K562 (cell line): Measurements from ENCODE around the gene ARHGEF40. TPM values are rescaled to one million over a fixed set of nuclear protein-coding genes. Genes with fewer than 3 reads are reported as not detected.

Experiments used
- ATAC-seq: fragments of 200-7000 bp; cut with Tn5 transposase; 3 replicates; pipeline ENCODE4 v1.9.1; 2020; ENCODE audit warnings: moderate library complexity
- BruUV-seq: library from RNA; stranded (reverse); fragments of 400-500 nt; replicated peaks from 2 replicates; lab custom pipeline; 2021; lab: Mats Ljungman, UMichigan
- CTCF ChIA-PET: fragments of 300-600 bp; formaldehyde crosslinking; extraction: SDS; loops from one replicate; lab custom pipeline; 2021; ENCODE audit warnings: low intra/inter-chr PET ratio; lab: Yijun Ruan, JAX
- POLR2A ChIA-PET: fragments of 300-600, 350-650 bp; sonication (Branson Sonifier 250); formaldehyde crosslinking; extraction: SDS; loops from one replicate; lab custom pipeline; 2021; ENCODE audit warnings: antibody characterized with exemption, inconsistent platforms; lab: Yijun Ruan, JAX
- DNase-seq, 4 experiments: peaks; one replicate each; pipeline versions ENCODE4 v3.0.0 to v3.0.0-alpha.2; 2011 to 2018; ENCODE audit warnings: low spot score in 3 of 4, mixed read lengths in 3 of 4; ENCODE audit errors: extremely low read depth in 1 of 4
- FAIRE-seq: peaks from 2 replicates; lab custom pipeline; 2011; peaks lifted over from hg19 to GRCh38; lab: Jason Lieb, UNC
- H2AFZ ChIP-seq: 2 replicates; pipeline ENCODE4 v1.6.0; 2011; ENCODE audit warnings: low read depth, low read length, control low read depth, inconsistent platforms
- H3K27ac ChIP-seq: fragments of 200-600 bp; 3 replicates; pipeline ENCODE4 v1.8.0; 2011; ENCODE audit warnings: low read depth, mild to moderate bottlenecking, control low read depth, inconsistent platforms, low read length, moderate library complexity, mixed read lengths; ENCODE audit errors: extremely low read depth
- H3K27me3 ChIP-seq, 2 experiments: fragments of 300-600 bp in 1 of 2; 2 replicates in 1 of 2; 3 replicates in 1 of 2; pipeline versions ENCODE4 v1.6.0 to v1.8.0; 2011; ENCODE audit warnings: inconsistent platforms in 2 of 2, low read length in 2 of 2, mild to moderate bottlenecking in 1 of 2, mixed read lengths in 1 of 2, moderate library complexity in 1 of 2; ENCODE audit not compliant: control insufficient read depth in 2 of 2, insufficient read depth in 2 of 2
- H3K36me3 ChIP-seq: fragments of 300-600 bp; 3 replicates; pipeline ENCODE4 v1.8.0; 2011; ENCODE audit warnings: mild to moderate bottlenecking, low read length, inconsistent platforms; ENCODE audit not compliant: control insufficient read depth, insufficient read depth
- H3K4me1 ChIP-seq, 2 experiments: fragments of 200-600 bp in 1 of 2; replicated peaks in 1 of 2; 2 replicates in 1 of 2; 3 replicates in 1 of 2; pipeline versions ENCODE4 v1.5.1 to v1.8.0; 2011; ENCODE audit warnings: inconsistent platforms in 2 of 2, low read length in 2 of 2, mild to moderate bottlenecking in 1 of 2, mixed read lengths in 1 of 2, moderate library complexity in 1 of 2; ENCODE audit not compliant: control insufficient read depth in 2 of 2, insufficient read depth in 2 of 2
- H3K4me2 ChIP-seq: 2 replicates; pipeline ENCODE4 v1.6.1; 2011; ENCODE audit warnings: low read length, control low read depth, inconsistent platforms, mixed read lengths; ENCODE audit not compliant: insufficient read depth
- H3K4me3 ChIP-seq: fragments of 200-600 bp; sonication (generic), shearing (Covaris generic); 2 replicates; pipeline ENCODE4 v1.5.1; 2016; ENCODE audit warnings: control low read depth, inconsistent platforms
- H3K79me2 ChIP-seq: fragments of 200-600 bp; 3 replicates; pipeline ENCODE4 v1.8.0; 2011; ENCODE audit warnings: low read length, inconsistent platforms; ENCODE audit not compliant: control insufficient read depth, insufficient read depth
- H3K9ac ChIP-seq, 2 experiments: 2 replicates each; pipeline versions ENCODE4 v1.6.0 to v1.6.1; 2011; ENCODE audit warnings: low read depth in 2 of 2, low read length in 2 of 2, control low read depth in 1 of 2, inconsistent platforms in 1 of 2, mild to moderate bottlenecking in 1 of 2, mixed read lengths in 1 of 2; ENCODE audit not compliant: insufficient read depth in 1 of 2
- H3K9me1 ChIP-seq: one replicate; pipeline ENCODE4 v1.6.0; 2011; ENCODE audit warnings: inconsistent platforms, mild to moderate bottlenecking, low read length, moderate library complexity; ENCODE audit not compliant: control insufficient read depth, insufficient read depth
- H3K9me3 ChIP-seq: replicated peaks from 2 replicates; pipeline ENCODE4 v1.5.1; 2011; ENCODE audit warnings: low read depth, low read length, inconsistent platforms; ENCODE audit not compliant: control insufficient read depth, insufficient read depth
- H4K20me1 ChIP-seq: replicated peaks from 2 replicates; pipeline ENCODE4 v1.6.1; 2011; ENCODE audit warnings: low read length, inconsistent platforms, mixed read lengths; ENCODE audit not compliant: control insufficient read depth, insufficient read depth
- ATF7 ChIP-seq: fragments of 450-650 bp; IDR thresholded peaks from 2 replicates; pipeline ENCODE4 v1.7.1; 2014; ENCODE audit warnings: mild to moderate bottlenecking, moderate library complexity
- BRD4 ChIP-seq: fragments of 200-600 bp; sonication (generic); IDR thresholded peaks from 2 replicates; pipeline ENCODE4 v1.6.1; 2017; ENCODE audit warnings: inconsistent platforms
- ETV5 ChIP-seq: sonication (generic); formaldehyde crosslinking; IDR thresholded peaks from 2 replicates; pipeline ENCODE4 v1.4.0; 2020; ENCODE audit warnings: low read depth, mild to moderate bottlenecking, missing genetic modification reagents
- PATZ1 ChIP-seq: fragments of 250-450 bp; sonication (Bioruptor Pico); IDR thresholded peaks from 2 replicates; pipeline ENCODE4 v1.5.0; 2020; ENCODE audit warnings: mild to moderate bottlenecking, borderline replicate concordance
- RERE ChIP-seq: sonication (generic); formaldehyde crosslinking; IDR thresholded peaks from 2 replicates; pipeline ENCODE4 v1.8.0; 2023; ENCODE audit warnings: missing genetic modification reagents, mild to moderate bottlenecking, borderline replicate concordance
- YY1 ChIP-seq, 3 experiments: IDR thresholded peaks; 2 replicates each; pipeline ENCODE4 v1.6.1; 2011; ENCODE audit warnings: low read length in 2 of 3, mild to moderate bottlenecking in 2 of 3, moderate library complexity in 2 of 3, borderline replicate concordance in 1 of 3, control low read depth in 1 of 3, low read depth in 1 of 3; ENCODE audit not compliant: insufficient read depth in 3 of 3, insufficient replicate concordance in 2 of 3, control insufficient read depth in 1 of 3, insufficient read length in 1 of 3; ENCODE audit errors: extremely low read depth in 1 of 3
- ZEB2 ChIP-seq: fragments of 450-650 bp; IDR thresholded peaks from 2 replicates; pipeline ENCODE4 v1.6.1; 2016
- ZNF408 ChIP-seq: fragments of 250-450 bp; sonication (Bioruptor Pico); IDR thresholded peaks from 2 replicates; pipeline ENCODE4 v1.4.0; 2020; ENCODE audit warnings: low read depth, mild to moderate bottlenecking, moderate library complexity
- ZNF41 ChIP-seq: fragments of 250-450 bp; sonication (Bioruptor Pico); conservative IDR thresholded peaks from 2 replicates; pipeline ENCODE4 v1.4.0; 2020; ENCODE audit warnings: mild to moderate bottlenecking
- ZNF589 ChIP-seq: fragments of 200-800 bp; sonication (Bioruptor generic); IDR thresholded peaks from 2 replicates; pipeline ENCODE4 v1.6.1; 2016; ENCODE audit warnings: low read depth, missing genetic modification characterization, missing compliant biosample characterization
- ZSCAN32 ChIP-seq: fragments of 450-650 bp; formaldehyde crosslinking; IDR thresholded peaks from 2 replicates; pipeline ENCODE4 v1.4.0; 2020; ENCODE audit warnings: mild to moderate bottlenecking, moderate library complexity
- WGBS: fragments of 100-300 bp; shearing (Covaris generic); methylation state at CpG from one replicate; pipeline ENCODE4 v1.1.6; 2016; ENCODE audit warnings: low coverage, mixed read lengths; ENCODE audit not compliant: insufficient coverage; ENCODE audit errors: missing lambda C conversion rate; 5-methylcytosine and 5-hydroxymethylcytosine counted together
- in situ Hi-C: fragments of 300-500 bp; cut with MboI; formaldehyde crosslinking; loops from 4 replicates; pipeline ENCODE4 v1.15.0; 2018; ENCODE audit warnings: inconsistent platforms, mixed read lengths
- intact Hi-C: fragments of 100-400 bp; cut with micrococcal nuclease; formaldehyde crosslinking; loops from 2 replicates; pipeline ENCODE4 v1.14.2; 2022
- polyA plus RNA-seq, 8 experiments: library from polyadenylated mRNA; depleted of rRNA in 4 of 8; stranded (reverse) in 5 of 8; unstranded in 3 of 8; fragments of >200 nt; fragmentation: Nextera tagmentation in 2 of 8; fragmentation: Illumina TruSeq in 1 of 8; extraction: Ambion mirVana in 2 of 8; extraction: Trizol in 1 of 8; gene quantifications; 2 replicates each; pipeline versions ENCODE4 v1.2.1 to v1.2.3, GENCODE V29; 2011 to 2014; ENCODE audit warnings: inconsistent platforms in 1 of 8, missing spikeins in 1 of 8
- total RNA-seq, 7 experiments: library from RNA; depleted of rRNA in 6 of 7; stranded (reverse); fragments of >200 nt in 6 of 7; fragmentation: Illumina TruSeq in 2 of 7; extraction: Trizol in 2 of 7; gene quantifications; 2 replicates each; pipeline versions ENCODE4 v1.2.1 to v1.2.3, GENCODE V29; 2011 to 2021; ENCODE audit warnings: low replicate concordance in 1 of 7
- TF ChIP-seq, protein P1 (sequence below): fragments of 200-400 bp; formaldehyde crosslinking; IDR thresholded peaks from 2 replicates; pipeline ENCODE4 v1.6.1; 2017; ENCODE audit warnings: mild to moderate bottlenecking, low read depth, low read length, moderate library complexity

Gene ARHGEF40
- total and polyA plus RNA-seq, 9 of the 15 experiments (the other 6 are each of a cell fraction or from before 2014, with no cell fraction given), result 0.42 to 6.3 (median 3.8) TPM

GRCh38 chr14:21088687-21089086, 18.6 kb downstream of the ARHGEF40 start:
- H3K4me1 ChIP-seq, result peaks cover 0 to 32% of the 10 kb centered on the region in 2 experiments; a peak in 2 of 5 replicates
- no peaks in the 10 kb centered on the region for H3K27me3 ChIP-seq
- no peak overlapping the region for H3K4me2 ChIP-seq
- no TSS peak for BruUV-seq
- ATAC-seq (no peak), DNase-seq (no peak)
- H3K36me3 ChIP-seq, result peaks cover 5% of the 10 kb centered on the region; the same call in 1 of the 3 replicates
- H3K9me1 ChIP-seq, result no peaks in the 10 kb centered on the region
- CTCF ChIA-PET, result interaction anchor here (0.7 kb wide), 1 partner anchor 480 kb away, joined by 3 read pairs; no protein-coding TSS in a partner anchor
- no peaks in the 10 kb centered on the region for H4K20me1 ChIP-seq
- in situ Hi-C loops, result no loop called here
- no peak for TF ChIP-seq ATF7
- TF ChIP-seq PATZ1 (CRISPR knock-in tag), result no peak
- TF ChIP-seq BRD4, result no peak
- TF ChIP-seq YY1 (IDR thresholded peaks at IDR 0.05; ENCODE audit: borderline replicate concordance in 1 of 3, control insufficient read depth in 1 of 3, extremely low read depth in 1 of 3, insufficient read depth in 3 of 3, insufficient read length in 1 of 3, insufficient replicate concordance in 2 of 3, low read depth in 1 of 3, low read length in 2 of 3), result no peak
- TF ChIP-seq, protein P1, sequence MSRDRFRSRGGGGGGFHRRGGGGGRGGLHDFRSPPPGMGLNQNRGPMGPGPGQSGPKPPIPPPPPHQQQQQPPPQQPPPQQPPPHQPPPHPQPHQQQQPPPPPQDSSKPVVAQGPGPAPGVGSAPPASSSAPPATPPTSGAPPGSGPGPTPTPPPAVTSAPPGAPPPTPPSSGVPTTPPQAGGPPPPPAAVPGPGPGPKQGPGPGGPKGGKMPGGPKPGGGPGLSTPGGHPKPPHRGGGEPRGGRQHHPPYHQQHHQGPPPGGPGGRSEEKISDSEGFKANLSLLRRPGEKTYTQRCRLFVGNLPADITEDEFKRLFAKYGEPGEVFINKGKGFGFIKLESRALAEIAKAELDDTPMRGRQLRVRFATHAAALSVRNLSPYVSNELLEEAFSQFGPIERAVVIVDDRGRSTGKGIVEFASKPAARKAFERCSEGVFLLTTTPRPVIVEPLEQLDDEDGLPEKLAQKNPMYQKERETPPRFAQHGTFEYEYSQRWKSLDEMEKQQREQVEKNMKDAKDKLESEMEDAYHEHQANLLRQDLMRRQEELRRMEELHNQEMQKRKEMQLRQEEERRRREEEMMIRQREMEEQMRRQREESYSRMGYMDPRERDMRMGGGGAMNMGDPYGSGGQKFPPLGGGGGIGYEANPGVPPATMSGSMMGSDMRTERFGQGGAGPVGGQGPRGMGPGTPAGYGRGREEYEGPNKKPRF, result no peak
- no peak for TF ChIP-seq RERE (CRISPR knock-in tag)
- TF ChIP-seq ZNF41 (CRISPR knock-in tag), result no peak
- no peak for TF ChIP-seq ZNF589
- TF ChIP-seq ETV5 (CRISPR knock-in tag), result no peak
- no peak for TF ChIP-seq ZSCAN32 (CRISPR knock-in tag)
- no peak for TF ChIP-seq ZEB2
- TF ChIP-seq ZNF408 (CRISPR knock-in tag), result no peak
- TF ChIP-seq, all 486 proteins: peak for 0
- intact Hi-C loops, result no loop called here
- Histone ChIP-seq H3K9me3 (no peaks in the 10 kb centered on the region), H3K9ac (no peak overlapping the region), H3K4me3 (no peak overlapping the region), H3K79me2 (no peaks in the 10 kb centered on the region), H2AFZ (no peak overlapping the region), H3K27ac (no peak overlapping the region)
- 50% methylated on average over 2 of the region's 4 CpGs for WGBS
- POLR2A ChIA-PET, result interaction anchor here (0.6 to 1.5 kb wide), 2 partner anchors 13 to 147 kb away, joined by 4 read pairs; no protein-coding TSS in a partner anchor
- no peak for FAIRE-seq
